NCI-H128 (cell line): ENCODE data around the gene GBP2.

Experiments used
- DNase-seq: peaks from one replicate; lab custom pipeline; 2025; ENCODE audit not compliant: unreplicated experiment; lab: John Stamatoyannopoulos, UW

The GBP2 gene

GRCh38 chr1:89068291-89068690, 57.6 kb downstream of the GBP2 start:
- DNase-seq = no peak

GRCh38 chr1:89065079-89065868, 60.6 kb downstream of the GBP2 start, which contains the start of gene GBP1:
Gene GBP1 (minus strand): TSS chr1:89065208. CDS start chr1:89063234, 1,974 bp downstream.
- no peak for DNase-seq

GRCh38 chr1:89064632-89065031, 61.3 kb downstream of the GBP2 start:
- no peak for DNase-seq

- no peak for DNase-seq
These were observed 62.8 kb downstream of the GBP2 start for GRCh38 chr1:89063094-89063493.

- no peak for DNase-seq
These were observed 65.8 kb downstream of the GBP2 start for GRCh38 chr1:89060091-89060490.
